Stimulated activated CD8-positive, alpha-beta memory T cell treated with anti-CD3 and anti-CD28 coated beads, Interleukin-15, amount 100 ng/mL, for 4 hours (primary cell): ENCODE results near the gene LPA.
A peak's percentile ranks its signal among the peaks of the same experiment; 100 is the strongest.
"Not testable (repeated sequence)": the region's sequence is repeated elsewhere in the genome, so short reads cannot be mapped to it uniquely, and the experiment has no call there.

Experiments used
- DNase-seq, 2 donors: peaks; one replicate each; pipeline ENCODE4 v3.0.0-alpha.2; 2020; ENCODE audit warnings: low read depth in 2 of 2

LPA gene

DNA sequence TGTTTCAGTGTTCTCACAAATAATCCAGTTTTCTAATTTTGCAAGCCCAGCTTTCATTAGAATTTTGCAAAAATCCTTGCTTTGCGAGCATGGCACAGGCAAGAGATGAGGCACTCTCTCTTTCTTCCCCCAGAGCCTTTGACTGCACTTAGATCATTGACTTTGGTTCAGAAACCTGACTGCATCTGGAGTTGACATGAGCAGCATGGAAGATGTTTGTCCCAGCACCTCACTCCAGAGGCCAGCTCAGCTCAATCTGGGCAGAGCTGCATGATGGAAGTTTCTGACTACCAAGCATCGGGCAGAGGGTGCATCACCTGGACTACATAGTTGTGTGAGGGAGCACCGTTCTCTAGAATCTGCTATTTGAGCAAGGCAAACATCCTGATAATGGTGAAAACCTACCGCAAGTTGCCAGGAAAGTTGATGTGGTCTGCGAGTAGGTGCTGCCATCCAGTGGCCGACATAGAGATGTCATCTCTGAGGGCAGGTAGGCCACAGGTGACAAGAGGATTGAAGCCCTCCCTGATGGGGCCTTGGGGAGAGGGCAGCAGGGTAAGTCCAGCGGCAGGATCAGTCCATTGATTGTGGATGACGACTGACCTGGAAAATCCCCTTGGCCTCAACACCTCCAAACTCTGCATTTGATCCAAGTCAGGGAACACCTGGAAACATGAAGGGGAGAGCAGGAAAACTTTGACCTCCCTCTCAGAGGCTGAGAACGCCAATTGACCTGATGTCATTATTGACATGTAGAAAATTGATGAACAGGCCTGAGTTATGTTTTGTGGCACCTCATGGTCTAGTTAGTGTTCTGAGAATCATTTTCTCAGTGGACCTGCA lies 3.8 kb upstream of the LPA start:
- no peak for DNase-seq

DNA sequence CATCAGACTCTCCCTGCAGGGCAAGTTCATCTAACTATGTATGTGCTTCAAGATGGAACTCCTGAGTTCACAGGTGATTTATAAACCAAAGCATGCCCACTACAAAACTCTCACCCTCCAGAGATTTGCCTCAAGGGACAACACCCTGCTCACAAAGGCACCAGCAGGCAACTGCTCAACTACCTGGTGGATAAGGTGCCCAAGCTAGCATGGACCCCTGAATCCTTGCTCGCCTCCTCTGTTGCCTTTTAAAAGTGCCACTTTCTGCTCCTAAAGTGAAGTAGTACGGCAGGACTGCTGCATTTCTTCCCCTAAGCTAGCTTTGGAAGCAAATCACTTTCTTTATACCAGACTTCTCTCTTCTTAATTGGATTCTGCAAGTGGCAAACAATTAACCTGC lies 1.2 kb downstream of the LPA start:
- no peak for DNase-seq

DNA sequence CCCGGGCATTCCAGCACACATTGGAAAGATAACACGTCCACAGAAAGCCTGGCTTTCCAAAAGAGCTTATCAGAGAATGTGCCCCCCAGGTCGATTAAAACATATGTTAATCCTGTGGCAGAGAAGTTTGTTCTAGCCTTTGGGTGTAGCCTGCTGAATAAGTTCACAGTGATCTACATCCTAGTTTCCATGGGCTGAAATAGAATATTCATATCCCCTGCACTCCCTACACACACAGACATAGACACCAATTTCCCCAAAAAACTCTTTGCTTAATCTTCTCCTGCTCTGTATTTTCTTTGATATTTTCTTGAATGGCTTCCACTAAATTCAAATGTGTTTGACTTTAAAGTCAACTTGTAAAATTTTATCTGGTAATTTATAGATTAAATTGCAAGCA lies 1.6 kb downstream of the LPA start:
- no peak for DNase-seq

DNA sequence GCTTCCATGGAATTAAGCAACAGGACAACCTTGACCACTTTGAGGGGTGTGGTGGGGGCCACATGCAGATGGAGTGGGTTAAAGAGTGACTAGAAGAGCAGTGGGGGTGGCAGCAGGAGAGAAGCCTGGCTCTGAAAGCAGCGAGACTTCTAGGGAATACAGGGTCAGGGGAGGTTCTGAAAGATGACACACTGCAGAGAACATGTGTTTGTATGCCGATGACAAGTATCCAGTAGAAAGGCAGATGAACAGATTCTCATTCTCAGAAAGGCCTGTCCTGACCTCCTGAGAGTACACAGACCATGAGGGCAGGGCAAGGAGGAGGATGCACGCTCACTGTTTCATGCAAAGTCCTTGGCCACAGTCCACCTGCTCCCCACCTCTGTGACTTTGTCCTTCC lies 2.9 kb downstream of the LPA start:
- DNase-seq: no peak

DNA sequence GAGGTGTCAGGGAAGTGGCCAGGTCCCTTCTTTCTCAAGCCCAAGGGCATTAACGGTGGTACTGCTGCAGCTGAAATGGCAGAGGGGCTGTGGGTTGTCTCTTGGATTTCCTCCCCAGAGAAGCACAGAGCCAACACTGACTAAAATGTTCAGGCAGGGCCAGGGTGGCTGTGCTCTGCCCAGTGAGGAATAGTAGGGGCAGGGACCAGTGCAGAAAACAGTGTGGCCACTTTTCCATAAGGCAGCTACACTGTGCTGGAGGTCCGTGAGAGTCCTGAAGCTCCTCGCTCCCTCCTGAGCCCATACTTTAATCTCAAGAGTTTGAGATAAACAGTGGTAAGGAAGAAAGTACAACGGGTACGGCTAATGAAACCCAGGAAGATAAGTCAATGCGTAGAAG lies 4.5 kb downstream of the LPA start:
- DNase-seq: no peak

DNA sequence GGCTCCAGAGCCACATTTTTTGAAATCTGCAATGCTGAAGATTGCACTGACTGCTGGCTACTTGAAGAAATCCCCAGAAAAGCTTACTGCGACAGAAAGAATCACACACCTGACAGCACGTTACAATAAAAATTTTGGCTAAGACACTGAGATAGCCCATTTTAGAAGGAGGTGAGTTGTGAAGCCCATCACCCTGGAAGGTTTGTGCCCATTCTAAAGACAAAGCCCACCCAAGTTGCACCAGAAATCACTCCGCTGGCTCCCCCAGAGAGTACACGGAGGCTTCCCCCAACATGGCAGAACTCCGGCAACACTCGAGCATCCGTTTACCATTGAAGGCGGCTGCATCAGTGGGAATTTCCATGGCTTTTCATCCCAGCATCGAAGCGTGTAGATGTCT lies 29.4 kb downstream of the LPA start:
- no peak for DNase-seq

DNA sequence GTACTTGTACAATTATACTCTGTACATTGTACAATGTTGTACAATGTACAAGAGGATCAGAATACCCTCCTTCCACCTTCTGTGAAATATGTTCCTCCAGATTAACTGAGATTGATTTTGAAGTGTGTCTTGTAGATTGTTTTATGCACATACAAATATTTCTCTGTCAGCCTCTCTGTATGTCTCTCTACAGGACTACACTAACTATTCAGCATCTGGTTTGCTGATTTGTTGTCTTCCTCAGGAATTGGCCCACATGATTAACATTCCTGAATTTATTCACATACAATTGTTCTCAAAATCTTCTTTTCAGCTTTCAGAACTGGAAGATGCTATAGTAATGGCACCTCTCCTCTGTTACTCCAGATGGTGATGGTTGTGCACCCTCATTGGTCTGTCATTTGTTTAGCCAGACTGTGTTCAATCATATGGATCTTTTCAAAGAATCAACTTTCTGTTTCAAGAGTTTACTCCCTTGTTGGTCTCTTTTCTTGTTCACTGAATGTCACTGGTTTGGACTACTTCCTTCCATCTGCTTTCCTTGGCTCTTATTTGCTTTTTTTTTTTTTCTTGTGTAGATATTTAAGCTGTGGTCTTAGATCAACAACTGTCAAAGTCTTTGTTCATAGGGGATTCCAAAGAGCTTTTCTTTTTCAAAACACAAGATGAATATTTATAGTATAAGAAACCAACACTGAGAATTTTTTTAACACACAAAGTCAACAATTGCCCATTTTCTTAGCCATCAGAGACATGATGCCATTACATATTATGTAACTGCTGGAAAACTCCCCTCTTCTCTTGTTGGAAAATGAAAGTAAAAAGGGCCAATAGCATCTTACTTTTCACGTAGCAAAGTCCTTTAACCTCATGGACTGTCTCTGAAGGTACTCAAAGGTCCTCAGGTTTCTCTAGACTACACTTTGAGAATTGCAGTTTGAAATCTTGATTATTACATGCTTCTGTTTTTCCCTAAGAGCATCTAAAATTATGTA lies 67.9 kb downstream of the LPA start:
- no peak for DNase-seq

DNA sequence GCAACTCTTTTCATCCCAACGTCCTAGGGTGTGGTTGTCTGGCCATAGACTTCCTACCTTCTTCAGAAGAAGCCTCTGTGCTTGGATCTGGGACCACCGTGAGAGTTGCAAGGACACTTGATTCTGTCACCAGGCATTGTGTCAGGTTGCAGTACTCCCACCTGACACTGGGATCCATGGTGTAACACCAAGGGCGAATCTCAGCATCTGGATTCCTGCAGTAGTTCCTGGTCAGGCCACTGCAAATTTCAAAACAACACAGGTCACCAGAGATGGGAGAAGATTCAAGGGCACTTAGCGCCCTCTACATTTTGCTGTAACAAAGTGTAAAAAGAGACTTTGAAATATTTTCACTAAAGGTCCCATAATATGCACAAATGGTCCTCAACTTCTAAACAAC lies 68.8 kb downstream of the LPA start:
- DNase-seq: not testable (repeated sequence)

DNA sequence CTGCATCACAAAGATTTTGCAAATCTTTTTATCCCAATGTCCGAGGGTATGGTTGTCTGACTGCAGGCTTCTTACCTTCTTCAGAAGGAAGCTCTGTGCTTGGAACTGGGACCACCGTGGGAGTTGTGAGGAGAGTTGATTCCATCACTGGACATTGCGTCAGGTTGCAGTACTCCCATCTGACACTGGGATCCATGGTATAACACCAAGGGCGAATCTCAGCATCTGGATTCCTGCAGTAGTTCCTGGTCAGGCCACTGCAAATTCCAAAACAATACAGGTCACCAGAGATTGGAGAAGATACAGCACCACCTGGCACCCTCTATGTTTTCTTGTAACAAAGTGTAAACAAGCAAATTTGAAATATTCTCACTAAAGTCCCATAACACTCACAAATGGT lies 77.7 kb downstream of the LPA start:
- no peak for DNase-seq

DNA sequence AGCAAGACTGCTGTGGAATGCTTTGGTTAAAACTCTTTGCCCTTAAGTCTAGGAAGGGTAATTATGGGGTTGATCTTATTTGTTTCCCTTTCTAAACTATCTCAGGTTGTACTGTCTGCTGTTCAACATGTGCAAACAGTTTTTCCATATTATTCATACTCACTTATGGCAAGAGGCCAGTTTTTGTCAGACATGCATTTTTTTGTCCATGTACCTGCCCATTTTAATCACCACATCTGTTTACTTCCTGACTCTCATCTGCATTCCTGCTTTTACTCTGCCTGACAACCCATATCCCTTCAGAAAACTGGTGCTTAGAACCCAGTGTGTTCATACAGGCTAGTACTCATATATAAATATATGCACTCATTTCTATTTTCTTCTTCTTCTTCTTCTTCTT lies 80.3 kb downstream of the LPA start:
- no peak for DNase-seq

DNA sequence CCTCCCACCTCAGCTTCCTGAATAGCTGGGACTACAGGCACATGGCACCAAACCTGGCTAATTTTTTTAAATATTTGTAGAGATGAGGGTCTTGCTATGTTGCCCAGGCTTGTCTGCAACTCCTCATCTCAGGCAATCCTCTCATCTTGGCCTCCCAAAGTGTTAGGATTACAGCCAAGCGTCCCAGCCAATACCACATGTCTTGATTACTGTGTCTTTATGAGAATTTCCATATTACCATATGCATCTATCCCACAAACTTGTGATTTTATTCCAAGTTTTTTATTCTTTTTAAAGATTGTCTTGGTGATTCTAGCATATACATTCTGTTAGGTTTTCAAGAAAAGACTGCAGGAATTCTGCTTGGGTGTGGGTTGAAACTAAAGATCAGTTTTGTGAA lies 82.7 kb downstream of the LPA start:
- DNase-seq: no peak

DNA sequence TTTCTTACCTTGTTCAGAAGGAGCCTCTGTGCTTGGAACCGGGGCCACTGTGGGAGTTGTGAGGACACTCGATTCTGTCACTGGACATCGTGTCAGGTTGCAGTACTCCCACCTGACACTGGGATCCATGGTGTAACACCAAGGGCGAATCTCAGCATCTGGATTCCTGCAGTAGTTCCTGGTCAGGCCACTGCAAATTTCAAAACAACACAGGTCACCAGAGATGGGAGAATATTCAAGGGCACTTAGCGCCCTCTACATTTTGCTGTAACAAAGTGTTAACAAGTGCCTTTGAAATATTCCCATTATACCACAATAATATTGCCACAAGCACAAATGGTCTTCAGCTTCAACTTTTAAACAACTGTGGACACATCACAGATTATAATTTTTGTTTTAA lies 85.6 kb downstream of the LPA start:
- not testable (repeated sequence) for DNase-seq

DNA sequence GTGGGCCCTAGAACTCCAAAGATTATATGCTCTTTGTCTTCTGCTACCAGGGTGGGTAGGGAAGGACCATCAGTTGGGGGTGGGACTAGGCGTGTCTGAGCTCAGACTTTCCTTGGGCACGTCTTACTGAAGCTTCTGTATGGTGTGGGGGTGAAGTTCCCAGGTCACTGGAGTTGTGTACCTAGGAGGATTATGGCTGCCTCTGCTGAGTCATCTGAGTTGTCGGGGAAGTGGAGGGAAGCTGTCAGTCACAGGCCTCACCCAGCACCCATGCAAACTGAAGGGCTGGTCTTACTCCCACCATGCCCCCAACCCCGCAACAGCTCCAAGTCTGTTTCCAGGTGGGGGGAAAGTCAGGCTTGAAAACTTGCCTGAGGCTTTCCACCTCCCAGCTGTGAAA lies 90.1 kb downstream of the LPA start:
- DNase-seq: no peak

DNA sequence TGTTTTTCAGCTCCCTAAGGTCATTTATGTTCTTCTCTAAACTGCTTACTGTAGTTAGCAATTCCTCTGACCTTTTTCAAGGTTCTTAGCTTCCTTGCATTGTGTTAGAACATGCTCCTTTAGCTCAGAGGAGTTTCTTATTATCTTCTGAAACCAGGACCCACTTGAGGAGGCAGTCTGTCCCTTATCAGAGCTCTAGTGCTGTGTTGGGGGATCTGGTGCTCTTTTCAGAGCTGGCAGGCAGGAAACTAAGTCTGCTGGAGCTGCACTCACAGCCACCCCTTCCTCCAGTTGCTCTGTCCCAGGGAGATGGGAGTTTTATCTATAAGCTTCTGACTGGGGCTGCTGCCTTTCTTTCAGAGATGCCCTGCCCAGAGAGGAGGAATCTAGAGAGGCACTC lies 92.9 kb downstream of the LPA start:
- DNase-seq: not testable (repeated sequence)

DNA sequence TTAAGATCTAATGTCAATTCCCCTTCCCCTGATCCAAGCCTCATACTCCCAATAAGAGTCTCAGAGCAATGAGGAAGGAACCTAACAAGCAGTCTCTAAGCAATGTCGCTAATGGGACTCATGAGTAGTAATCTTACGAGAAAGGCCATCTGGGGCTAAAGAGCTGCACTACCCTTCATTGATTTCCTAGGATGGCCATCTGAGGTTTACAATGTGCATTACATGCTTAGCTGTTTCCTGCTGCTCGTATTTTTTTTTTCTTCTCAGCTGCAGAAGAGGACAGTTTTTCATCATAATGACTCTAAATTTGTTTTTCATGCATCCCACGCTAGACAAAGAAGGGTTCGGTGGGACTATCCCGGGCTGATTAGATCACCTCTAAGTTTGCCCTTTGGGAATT lies 119.3 kb downstream of the LPA start:
- DNase-seq: no peak

DNA sequence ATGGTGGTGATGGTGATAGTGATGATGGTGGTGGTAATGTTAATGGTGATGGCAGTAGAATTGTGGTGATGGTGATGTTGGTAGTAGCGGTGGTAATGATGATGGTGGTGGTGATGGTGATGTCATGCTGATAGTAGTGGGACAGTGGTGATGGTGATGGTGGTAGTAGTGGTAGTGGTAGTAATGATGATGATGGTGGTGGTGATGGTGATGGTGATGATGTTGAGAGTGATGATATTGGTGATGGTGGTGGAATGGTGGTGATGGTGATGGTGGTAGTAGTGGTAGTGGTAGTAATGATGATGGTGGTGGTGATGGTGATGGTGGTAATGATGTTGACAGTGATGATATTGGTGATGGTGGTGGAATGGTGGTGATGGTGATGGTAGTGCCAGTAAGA lies 128.8 kb downstream of the LPA start:
- DNase-seq: no peak

DNA sequence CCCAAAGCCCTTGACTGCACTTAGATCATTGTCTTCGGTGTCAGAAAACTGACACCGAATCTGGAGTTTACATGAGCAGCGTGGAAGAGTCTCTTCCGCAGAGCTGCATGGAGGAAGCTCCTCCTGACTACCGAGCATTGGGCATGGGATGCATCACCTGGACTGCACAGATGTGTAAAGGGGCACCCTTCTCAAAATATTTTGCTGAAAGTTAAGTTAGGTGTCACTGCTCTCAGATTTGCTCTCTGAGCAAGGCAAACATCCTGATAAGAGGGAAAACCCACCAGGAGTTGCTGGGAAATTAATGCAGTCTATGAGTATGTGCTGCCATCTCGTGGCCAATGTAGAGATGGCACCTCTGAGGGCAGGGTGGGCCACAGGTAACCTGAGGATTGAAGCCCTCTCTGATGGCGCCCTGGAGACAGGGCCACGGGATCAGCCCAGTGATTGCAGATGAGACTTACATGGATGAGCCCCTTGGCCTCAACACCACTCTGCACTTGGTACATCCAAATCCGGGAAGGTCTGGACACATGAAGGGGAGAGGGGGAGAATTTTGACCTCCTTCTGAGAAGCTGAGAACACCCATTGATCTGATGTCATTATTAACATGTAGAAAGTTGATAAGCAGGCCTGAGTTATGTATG lies 129.9 kb downstream of the LPA start:
- DNase-seq: peak; percentile 9 to 25

DNA sequence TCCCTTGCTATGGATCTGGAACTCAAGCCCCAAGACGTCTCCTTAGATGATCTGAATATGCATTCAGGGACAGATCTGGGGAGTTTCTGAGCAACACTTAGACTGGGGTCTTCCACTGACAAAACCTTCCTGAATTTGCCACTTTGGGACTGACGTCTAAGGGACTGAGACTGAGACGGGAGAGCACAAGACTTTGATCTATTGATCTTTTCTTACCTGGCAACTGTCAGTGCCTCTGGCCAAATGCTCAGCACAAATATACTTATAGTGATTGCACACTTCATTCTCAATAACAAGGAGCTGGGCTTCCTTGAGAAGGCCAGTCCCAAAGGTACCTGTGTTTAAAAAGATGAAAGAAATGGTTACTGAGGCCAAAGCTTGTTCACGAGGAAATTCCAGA lies 131.8 kb downstream of the LPA start:
- DNase-seq: no peak

DNA sequence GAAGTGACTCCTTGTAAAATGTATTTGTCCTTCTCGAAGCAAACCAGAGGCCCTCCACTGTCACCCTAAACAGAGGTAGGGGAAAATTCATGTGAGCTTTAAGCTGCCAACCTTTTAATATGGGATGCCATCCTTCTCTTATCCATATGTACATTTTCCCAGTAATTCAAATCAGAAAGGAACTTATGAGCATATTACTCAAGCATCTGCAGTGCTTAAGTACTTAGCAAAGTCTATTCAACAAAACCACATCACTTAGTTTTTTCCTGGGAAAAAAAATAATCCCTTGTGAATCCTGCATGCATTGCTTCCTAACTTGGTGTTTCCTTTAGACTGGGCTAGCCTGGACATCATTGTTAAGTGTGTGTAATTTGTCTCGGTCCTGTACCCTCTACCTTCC lies 132.2 kb downstream of the LPA start:
- DNase-seq: no peak

DNA sequence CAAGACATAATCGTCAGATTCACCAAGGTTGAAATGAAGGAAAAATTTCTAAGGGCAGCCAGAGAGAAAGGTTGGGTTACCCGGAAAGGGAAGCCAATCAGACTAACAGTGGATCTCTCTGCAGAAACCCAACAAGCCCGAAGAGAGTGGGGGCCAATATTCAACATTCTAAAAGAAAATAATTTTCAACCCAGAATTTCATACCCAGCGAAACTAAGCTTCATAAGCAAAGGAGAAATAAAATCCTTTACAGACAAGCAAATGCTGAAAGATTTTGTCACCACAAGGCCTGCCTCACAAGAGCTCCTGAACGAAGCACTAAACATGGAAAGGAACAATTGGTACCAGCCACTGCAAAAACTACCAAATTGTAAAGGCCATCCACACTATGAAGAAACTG lies 134.6 kb downstream of the LPA start:
- not testable (repeated sequence) for DNase-seq

DNA sequence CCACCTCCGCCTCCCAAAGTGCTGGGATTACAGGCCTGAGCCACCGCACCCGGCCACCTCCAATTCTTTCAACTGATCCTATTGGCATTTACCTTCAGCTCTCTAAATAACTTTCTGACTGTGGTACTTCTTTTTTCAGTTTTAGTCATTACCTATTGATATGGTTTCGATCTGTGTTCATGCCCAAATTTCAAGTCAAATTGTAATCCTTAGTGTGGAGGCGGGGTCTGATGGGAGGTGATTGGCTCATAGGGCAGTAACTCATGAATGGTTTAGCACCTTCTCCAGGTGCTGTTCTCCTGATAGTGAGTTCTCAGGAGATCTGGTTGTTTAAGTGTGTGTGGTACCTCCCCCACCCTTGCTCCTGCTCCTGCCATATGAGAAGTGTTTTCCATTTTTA lies 140.9 kb downstream of the LPA start:
- DNase-seq: no peak
